ENCODE results near the gene PSPN.
"Not testable (repeated sequence)": the region's sequence is repeated elsewhere in the genome, so short reads cannot be mapped to it uniquely, and the experiment has no call there.

The PSPN gene

DNA sequence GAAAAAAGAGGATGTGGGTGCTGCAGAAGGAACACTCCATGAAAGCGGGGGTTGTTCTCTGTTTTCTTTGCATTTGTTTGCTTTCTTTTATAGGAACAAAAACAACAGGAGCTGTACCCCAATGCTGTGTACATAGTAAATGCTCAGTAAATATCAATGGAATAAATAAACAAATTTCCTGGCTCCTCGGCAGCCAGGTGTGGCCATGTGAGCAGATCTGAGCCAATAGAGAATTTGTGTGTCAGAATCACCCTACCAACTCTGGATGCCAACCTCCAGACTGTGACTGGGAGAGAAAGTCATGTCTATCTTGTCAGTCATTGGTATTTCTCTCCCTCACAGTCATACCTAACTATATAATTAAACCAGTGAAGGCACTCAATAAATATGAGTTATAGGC lies 25.0 kb downstream of the PSPN start:
- TF ChIP-seq, protein P1, sequence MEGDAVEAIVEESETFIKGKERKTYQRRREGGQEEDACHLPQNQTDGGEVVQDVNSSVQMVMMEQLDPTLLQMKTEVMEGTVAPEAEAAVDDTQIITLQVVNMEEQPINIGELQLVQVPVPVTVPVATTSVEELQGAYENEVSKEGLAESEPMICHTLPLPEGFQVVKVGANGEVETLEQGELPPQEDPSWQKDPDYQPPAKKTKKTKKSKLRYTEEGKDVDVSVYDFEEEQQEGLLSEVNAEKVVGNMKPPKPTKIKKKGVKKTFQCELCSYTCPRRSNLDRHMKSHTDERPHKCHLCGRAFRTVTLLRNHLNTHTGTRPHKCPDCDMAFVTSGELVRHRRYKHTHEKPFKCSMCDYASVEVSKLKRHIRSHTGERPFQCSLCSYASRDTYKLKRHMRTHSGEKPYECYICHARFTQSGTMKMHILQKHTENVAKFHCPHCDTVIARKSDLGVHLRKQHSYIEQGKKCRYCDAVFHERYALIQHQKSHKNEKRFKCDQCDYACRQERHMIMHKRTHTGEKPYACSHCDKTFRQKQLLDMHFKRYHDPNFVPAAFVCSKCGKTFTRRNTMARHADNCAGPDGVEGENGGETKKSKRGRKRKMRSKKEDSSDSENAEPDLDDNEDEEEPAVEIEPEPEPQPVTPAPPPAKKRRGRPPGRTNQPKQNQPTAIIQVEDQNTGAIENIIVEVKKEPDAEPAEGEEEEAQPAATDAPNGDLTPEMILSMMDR (IDR thresholded peaks at IDR 0.05; ENCODE audit: low read depth, low read length, missing control alignments), result no peak
- DNase-seq (ENCODE audit: extremely low read depth, low read depth), result no peak
- H3K4me3 ChIP-seq (replicated peaks; ENCODE audit: low read depth, low read length), result no peak overlapping the region

DNA sequence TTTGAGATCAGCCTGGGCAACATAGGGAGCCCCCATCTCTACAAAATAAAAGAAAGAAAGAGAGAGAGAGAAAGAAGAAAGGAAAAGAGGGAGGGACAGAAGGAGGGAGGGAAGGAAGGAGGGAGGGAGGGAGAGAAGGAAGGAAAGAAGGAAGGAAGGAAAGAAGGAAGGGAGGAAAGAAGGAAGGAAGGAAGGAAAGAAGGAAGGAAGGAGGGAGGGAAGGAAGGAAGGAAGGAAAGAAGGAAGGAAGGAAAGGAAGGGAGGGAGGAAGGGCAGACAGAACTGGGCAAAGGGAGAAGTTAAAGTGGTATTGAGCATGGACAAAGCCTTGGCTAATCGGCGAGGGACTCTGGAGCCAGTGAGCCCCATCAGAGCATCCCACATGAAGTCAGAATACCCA lies 26.5 kb downstream of the PSPN start:
- not testable (repeated sequence) for H3K4me3 ChIP-seq (replicated peaks; ENCODE audit: low read depth, low read length); DNase-seq (ENCODE audit: extremely low read depth, low read depth)

DNA sequence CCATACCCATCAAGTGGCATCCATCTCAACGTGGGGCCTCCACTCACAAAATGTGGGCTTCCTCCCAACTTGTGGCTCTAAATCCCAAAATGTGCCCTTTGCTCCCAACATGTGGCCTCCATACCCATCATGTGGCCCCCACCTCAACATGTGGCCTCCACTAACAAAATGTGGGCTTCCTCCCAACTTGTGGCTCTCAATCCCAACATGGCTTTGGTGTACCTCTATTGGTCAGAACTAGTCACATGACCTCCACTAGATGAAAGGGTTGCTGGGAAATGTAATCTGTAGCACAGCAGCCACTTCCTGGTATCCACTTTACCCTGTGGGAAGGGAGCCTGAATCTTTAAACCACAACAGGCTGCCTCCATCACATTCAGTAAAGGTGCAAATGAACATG lies 32.3 kb downstream of the PSPN start:
- TF ChIP-seq, protein P1 (IDR thresholded peaks at IDR 0.05; ENCODE audit: low read depth, low read length, missing control alignments), result no peak
- no peak for DNase-seq (ENCODE audit: extremely low read depth, low read depth)
- H3K4me3 ChIP-seq (replicated peaks; ENCODE audit: low read depth, low read length), result no peak overlapping the region

DNA sequence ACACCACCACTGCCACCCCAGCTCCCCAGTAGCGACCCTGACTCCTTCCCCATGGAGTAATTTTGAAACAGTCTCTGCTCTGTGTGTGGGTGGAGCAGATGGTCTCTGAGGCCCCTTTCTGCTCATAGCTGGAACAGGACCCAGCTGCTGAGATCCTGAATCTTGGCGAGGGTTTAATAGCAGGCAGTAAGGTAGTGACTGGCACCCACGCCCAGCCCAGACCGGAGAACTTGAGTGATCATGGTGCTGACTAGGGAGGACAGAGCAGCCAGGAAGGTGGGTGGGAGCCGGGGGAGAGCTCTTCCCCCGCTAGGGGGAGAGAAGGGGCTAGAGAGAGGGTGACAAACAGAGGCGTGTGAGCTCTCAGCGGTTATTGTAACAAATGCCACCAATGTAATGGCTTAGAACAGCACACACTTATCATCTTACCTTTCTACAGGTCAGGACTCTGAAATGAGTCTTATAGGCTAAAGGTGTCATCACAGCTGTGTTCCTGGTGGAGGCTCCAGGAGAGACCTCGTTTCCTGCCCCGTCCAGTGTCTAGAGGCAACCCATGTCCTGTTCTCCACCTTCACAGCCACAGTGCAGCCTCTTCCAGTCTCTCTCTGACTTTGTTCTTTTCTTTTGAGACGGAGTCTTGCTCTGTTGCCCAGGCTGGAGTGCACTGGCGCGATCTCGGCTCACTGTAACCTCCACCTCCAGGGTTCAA lies 35.1 kb downstream of the PSPN start:
- TF ChIP-seq, protein P1 (IDR thresholded peaks at IDR 0.05; ENCODE audit: low read depth, low read length, missing control alignments), result no peak
- DNase-seq (ENCODE audit: extremely low read depth, low read depth), result no peak
- no peak overlapping the region for H3K4me3 ChIP-seq (replicated peaks; ENCODE audit: low read depth, low read length)

DNA sequence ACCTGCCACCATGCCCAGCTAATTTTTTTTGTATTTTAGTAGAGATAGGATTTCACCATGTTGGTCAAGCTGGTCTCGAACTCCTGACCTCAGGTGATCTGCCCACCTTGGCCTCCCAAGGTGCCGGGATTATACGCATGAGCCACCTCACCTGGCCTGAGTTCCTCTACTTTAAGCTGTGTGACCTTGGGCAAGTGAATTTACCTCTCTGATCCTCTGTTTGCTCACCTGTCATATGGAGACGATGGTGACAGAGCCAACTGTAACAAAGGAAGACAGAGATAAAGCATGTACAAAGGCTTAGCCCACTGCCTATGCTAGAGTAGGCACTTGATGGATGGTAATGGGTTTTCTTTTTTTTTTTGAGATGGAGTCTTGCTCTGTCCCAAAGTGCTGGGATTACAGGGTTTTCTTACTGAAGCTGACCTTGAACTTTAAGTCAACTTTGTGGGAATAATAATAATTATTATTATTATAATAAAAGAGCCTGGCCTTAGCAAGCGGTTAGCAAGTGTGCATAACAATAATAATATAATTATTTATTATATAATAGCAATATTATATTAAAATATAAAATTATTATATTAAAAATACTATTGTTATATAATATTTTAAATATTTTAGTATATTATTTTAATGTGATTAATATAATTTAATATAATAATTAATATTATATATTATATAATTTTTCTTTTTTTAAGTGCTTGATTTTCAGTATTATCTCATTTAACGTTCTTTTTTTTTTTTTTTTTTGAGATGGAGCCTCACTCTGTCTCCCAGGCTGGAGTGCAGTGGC lies 41.0 kb downstream of the PSPN start:
- H3K4me3 ChIP-seq (replicated peaks; ENCODE audit: low read depth, low read length), result no peak overlapping the region
- TF ChIP-seq, protein P1 (IDR thresholded peaks at IDR 0.05; ENCODE audit: low read depth, low read length, missing control alignments), result no peak
- DNase-seq (ENCODE audit: extremely low read depth, low read depth), result no peak

DNA sequence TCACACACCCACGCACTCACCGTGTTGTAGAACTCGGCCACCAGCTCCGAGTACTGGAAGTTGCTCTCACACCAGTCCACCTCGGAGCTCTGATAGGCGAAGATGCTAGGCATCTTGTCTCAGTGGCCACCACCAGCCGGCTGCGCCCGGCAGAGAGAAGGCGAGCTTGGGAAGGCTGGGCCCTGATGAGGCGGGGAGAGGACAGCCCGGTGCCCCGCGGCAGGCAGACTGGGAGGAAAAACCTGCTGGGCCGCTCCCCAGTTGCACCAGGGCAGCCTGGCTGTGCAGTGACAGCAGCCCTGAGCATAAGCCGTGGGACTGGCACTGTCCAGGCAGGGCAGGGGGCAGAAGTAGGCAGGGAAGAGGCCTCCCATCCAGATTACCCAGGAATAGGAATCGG lies 42.3 kb downstream of the PSPN start, which contains the start of gene ACER1:
TSS of gene ACER1 (minus strand) at position 174 of the 400 bp plus-strand sequence. CDS start at position 113, 61 bp downstream.
- no peak for DNase-seq (ENCODE audit: extremely low read depth, low read depth)
- H3K4me3 ChIP-seq (replicated peaks; ENCODE audit: low read depth, low read length), result no peak within 1 kb of the TSS
- TF ChIP-seq, protein P1 (IDR thresholded peaks at IDR 0.05; ENCODE audit: low read depth, low read length, missing control alignments), result no peak

DNA sequence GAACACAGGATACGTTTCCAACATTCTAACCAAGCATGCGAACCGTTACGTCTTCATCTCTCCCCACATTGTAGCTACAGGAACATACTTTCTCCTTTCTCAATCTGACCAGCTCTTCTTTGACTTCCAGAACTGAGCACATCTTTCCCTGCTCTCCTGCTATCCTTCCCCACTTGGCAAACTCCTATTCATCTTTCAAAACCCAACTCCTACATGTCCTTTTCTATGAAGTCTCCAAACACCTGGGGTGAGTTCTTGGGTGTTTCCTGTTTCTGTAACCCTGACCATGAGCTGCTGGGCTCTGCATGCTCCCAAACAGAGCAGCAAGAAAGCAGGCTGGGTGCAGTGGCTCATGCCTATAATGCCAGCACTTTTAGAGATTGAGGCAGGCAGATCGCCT lies 48.9 kb downstream of the PSPN start:
- H3K4me3 ChIP-seq (replicated peaks; ENCODE audit: low read depth, low read length), result no peak overlapping the region
- DNase-seq (ENCODE audit: extremely low read depth, low read depth), result no peak
- TF ChIP-seq, protein P1 (IDR thresholded peaks at IDR 0.05; ENCODE audit: low read depth, low read length, missing control alignments), result no peak
